Left lobe of liver (tissue), 2 donors: Measurements from ENCODE around the gene FCHO2. TPM values are rescaled to one million over a fixed set of nuclear protein-coding genes. Genes with fewer than 3 reads are reported as not detected.
"Not testable (repeated sequence)": the region's sequence is repeated elsewhere in the genome, so short reads cannot be mapped to it uniquely, and the experiment has no call there.

Experiments
- ATAC-seq: fragments of 200-7000 bp; cut with Tn5 transposase; one replicate; pipeline ENCODE4 v1.9.1; 2020; ENCODE audit warnings: mild to moderate bottlenecking, moderate library complexity
- DNase-seq: peaks from one replicate; pipeline ENCODE4 v3.0.0-alpha.2; 2020; ENCODE audit warnings: low spot score
- total RNA-seq: library from RNA; stranded (reverse); gene quantifications from one replicate; pipeline ENCODE4 v1.2.1, GENCODE V29; 2021
- donor health status: DM: no; HTN: no; CAD: no; lungs with moderate emphysema.
- donor health status: DM: no; HTN: yes; CAD: no.

FCHO2 gene
- total RNA-seq, 1 donor from 2014 or later, result 9.4 TPM

GRCh38 chr5:72955143-72955767, 586 bp upstream of the FCHO2 start:
- DNase-seq, result peak; percentile 85
- ATAC-seq, result peak; percentile 72

GRCh38 chr5:72956324-72957140, 691 bp downstream of the FCHO2 start:
- peak; percentile 68 for ATAC-seq

GRCh38 chr5:72957337-72957736, 1.5 kb downstream of the FCHO2 start:
- no peak for ATAC-seq
- DNase-seq, result no peak

More at GRCh38 chr5:72956324-72957140, 691 bp downstream of the FCHO2 start:
- peak; percentile 70 for DNase-seq

GRCh38 chr5:72959257-72959656, 3.4 kb downstream of the FCHO2 start:
- ATAC-seq, result no peak
- no peak for DNase-seq

- ATAC-seq, DNase-seq: not testable (repeated sequence)
These were observed 18.6 kb downstream of the FCHO2 start for GRCh38 chr5:72974481-72974880.

GRCh38 chr5:72976810-72977209, 21.0 kb downstream of the FCHO2 start:
- DNase-seq, ATAC-seq: not testable (repeated sequence)

GRCh38 chr5:72985719-72986118, 29.9 kb downstream of the FCHO2 start:
- ATAC-seq (no peak), DNase-seq (no peak)

- DNase-seq, result no peak
These were observed 32.9 kb downstream of the FCHO2 start for GRCh38 chr5:72988769-72989168.

GRCh38 chr5:72991394-72991793, 35.6 kb downstream of the FCHO2 start:
- no peak for ATAC-seq

More at GRCh38 chr5:72988769-72989168, 32.9 kb downstream of the FCHO2 start:
- ATAC-seq, result no peak

GRCh38 chr5:72994578-72994977, 38.7 kb downstream of the FCHO2 start:
- ATAC-seq, result no peak
- no peak for DNase-seq

More at GRCh38 chr5:72991394-72991793, 35.6 kb downstream of the FCHO2 start:
- no peak for DNase-seq

- ATAC-seq, result no peak
- DNase-seq, result no peak
These were observed 40.8 kb downstream of the FCHO2 start for GRCh38 chr5:72996632-72997031.

GRCh38 chr5:72999916-73000315, 44.1 kb downstream of the FCHO2 start:
- DNase-seq (no peak), ATAC-seq (peak; percentile 60)

- DNase-seq (no peak), ATAC-seq (no peak)
These were observed 50.0 kb downstream of the FCHO2 start for GRCh38 chr5:73005886-73006285.

- no peak for ATAC-seq
- DNase-seq, result no peak
These were observed 51.2 kb downstream of the FCHO2 start for GRCh38 chr5:73007051-73007450.

- DNase-seq (no peak), ATAC-seq (no peak)
These were observed 53.0 kb downstream of the FCHO2 start for GRCh38 chr5:73008831-73009230.

GRCh38 chr5:73011612-73012011, 55.8 kb downstream of the FCHO2 start:
- not testable (repeated sequence) for DNase-seq, ATAC-seq

- no peak for DNase-seq
- no peak for ATAC-seq
These were observed 63.1 kb downstream of the FCHO2 start for GRCh38 chr5:73018892-73019291.

- ATAC-seq, result no peak
- no peak for DNase-seq
These were observed 63.9 kb downstream of the FCHO2 start for GRCh38 chr5:73019766-73020165.

- ATAC-seq (peak; percentile 93), DNase-seq (no peak)
These were observed 66.8 kb downstream of the FCHO2 start for GRCh38 chr5:73022471-73023169.

GRCh38 chr5:73024946-73025544, 69.2 kb downstream of the FCHO2 start:
- not testable (repeated sequence) for ATAC-seq, DNase-seq

GRCh38 chr5:73027361-73027760, 71.5 kb downstream of the FCHO2 start:
- ATAC-seq (no peak), DNase-seq (no peak)
